H9 (cell line): ENCODE results near the gene ARVCF. TPM values are rescaled to one million over a fixed set of nuclear protein-coding genes. Genes with fewer than 3 reads are reported as not detected.

Experiments
- DNase-seq: peaks from one replicate; pipeline ENCODE4 v3.0.0-alpha.2; 2017
- H2AFZ ChIP-seq: one replicate; pipeline ENCODE4 v1.6.1; 2013; ENCODE audit warnings: mild to moderate bottlenecking, low read length, control low read depth, moderate library complexity
- H2AK5ac ChIP-seq: 2 replicates; pipeline ENCODE4 v1.6.1; 2013; ENCODE audit warnings: low read length, control low read depth, mixed read lengths; ENCODE audit not compliant: insufficient read length
- H2BK120ac ChIP-seq: one replicate; pipeline ENCODE4 v1.6.1; 2013; ENCODE audit warnings: low read depth, mild to moderate bottlenecking, low read length, control low read depth, inconsistent platforms; ENCODE audit not compliant: poor library complexity, severe bottlenecking
- H2BK12ac ChIP-seq: 2 replicates; pipeline ENCODE4 v1.6.1; 2013; ENCODE audit warnings: low read length, control low read depth, mixed read lengths, low read depth; ENCODE audit not compliant: insufficient read length
- H2BK15ac ChIP-seq: 2 replicates; pipeline ENCODE4 v1.6.1; 2013; ENCODE audit warnings: low read depth, low read length, control low read depth
- H2BK20ac ChIP-seq: one replicate; pipeline ENCODE4 v1.6.1; 2013; ENCODE audit warnings: low read depth, mild to moderate bottlenecking, low read length, control low read depth, inconsistent platforms; ENCODE audit not compliant: poor library complexity, severe bottlenecking
- H2BK5ac ChIP-seq: 2 replicates; pipeline ENCODE4 v1.6.1; 2013; ENCODE audit warnings: low read length, control low read depth, mixed read lengths; ENCODE audit not compliant: insufficient read length
- H3K14ac ChIP-seq: 2 replicates; pipeline ENCODE4 v1.6.1; 2013; ENCODE audit warnings: low read length, control low read depth; ENCODE audit not compliant: insufficient read depth
- H3K18ac ChIP-seq: 2 replicates; pipeline ENCODE4 v1.6.1; 2013; ENCODE audit warnings: low read depth, mild to moderate bottlenecking, mixed read lengths, low read length, control low read depth; ENCODE audit not compliant: insufficient read length
- H3K23ac ChIP-seq: 2 replicates; pipeline ENCODE4 v1.6.1; 2013; ENCODE audit warnings: low read length, control low read depth, mixed read lengths, low read depth; ENCODE audit not compliant: insufficient read length
- H3K23me2 ChIP-seq: 2 replicates; pipeline ENCODE4 v1.6.1; 2013; ENCODE audit warnings: low read depth, mild to moderate bottlenecking, mixed read lengths, low read length, control low read depth; ENCODE audit not compliant: insufficient read length, poor library complexity, severe bottlenecking
- H3K27ac ChIP-seq: 2 replicates; pipeline ENCODE4 v1.5.1; 2013; ENCODE audit warnings: low read length, control low read depth, mixed read lengths, low read depth; ENCODE audit not compliant: insufficient read length
- H3K27me3 ChIP-seq: 2 replicates; pipeline ENCODE4 v1.6.1; 2013; ENCODE audit warnings: low read length, control low read depth, inconsistent platforms; ENCODE audit not compliant: insufficient read depth
- H3K4ac ChIP-seq: 2 replicates; pipeline ENCODE4 v1.6.1; 2013; ENCODE audit warnings: low read depth, mild to moderate bottlenecking, control low read depth, inconsistent platforms, low read length, moderate library complexity
- H3K4me1 ChIP-seq: 2 replicates; pipeline ENCODE4 v1.6.1; 2013; ENCODE audit warnings: low read length, control low read depth, inconsistent platforms; ENCODE audit not compliant: insufficient read depth
- H3K4me2 ChIP-seq: 2 replicates; pipeline ENCODE4 v1.6.1; 2013; ENCODE audit warnings: low read length, control low read depth, mixed read lengths; ENCODE audit not compliant: insufficient read length, insufficient read depth
- H3K56ac ChIP-seq: 2 replicates; pipeline ENCODE4 v1.6.1; 2013; ENCODE audit warnings: low read depth, mild to moderate bottlenecking, mixed read lengths, low read length, control low read depth; ENCODE audit not compliant: insufficient read length
- H3K79me1 ChIP-seq: 2 replicates; pipeline ENCODE4 v1.6.1; 2013; ENCODE audit warnings: low read depth, mild to moderate bottlenecking, moderate library complexity, low read length, control low read depth, inconsistent platforms; ENCODE audit not compliant: insufficient read depth, poor library complexity, severe bottlenecking
- H3K79me2 ChIP-seq: 2 replicates; pipeline ENCODE4 v1.6.1; 2013; ENCODE audit warnings: low read length, control low read depth, inconsistent platforms; ENCODE audit not compliant: insufficient read depth
- H3K9ac ChIP-seq: 2 replicates; pipeline ENCODE4 v1.6.1; 2013; ENCODE audit warnings: low read length, control low read depth, mixed read lengths; ENCODE audit not compliant: insufficient read length; ENCODE audit errors: extremely low read depth
- H3K9me3 ChIP-seq: one replicate; pipeline ENCODE4 v1.6.1; 2013; ENCODE audit warnings: low read depth, low read length, inconsistent platforms; ENCODE audit not compliant: control insufficient read depth
- H3T11ph ChIP-seq: one replicate; pipeline ENCODE4 v1.6.1; 2013; ENCODE audit warnings: mild to moderate bottlenecking, low read length, control low read depth, inconsistent platforms
- H4K20me1 ChIP-seq: one replicate; pipeline ENCODE4 v1.6.1; 2013; ENCODE audit not compliant: control insufficient read depth, insufficient read length, insufficient read depth
- H4K5ac ChIP-seq: 2 replicates; pipeline ENCODE4 v1.6.1; 2013; ENCODE audit warnings: low read depth, mild to moderate bottlenecking, mixed read lengths, low read length, control low read depth; ENCODE audit not compliant: insufficient read length
- H4K8ac ChIP-seq: replicated peaks from 2 replicates; pipeline ENCODE4 v1.6.1; 2013; ENCODE audit warnings: low read length, control low read depth, mixed read lengths, low read depth; ENCODE audit not compliant: insufficient read length
- H4K91ac ChIP-seq: 2 replicates; pipeline ENCODE4 v1.6.1; 2013; ENCODE audit warnings: low read depth, mild to moderate bottlenecking, moderate library complexity, mixed read lengths, low read length, control low read depth; ENCODE audit not compliant: insufficient read length
- H3K27ac Mint-ChIP-seq, 3 experiments: 2 replicates in 2 of 3; 3 replicates in 1 of 3; pipeline ENCODE4 v1.8.0; 2020 to 2021; ENCODE audit warnings: mixed read lengths in 3 of 3, mild to moderate bottlenecking in 1 of 3, moderate library complexity in 1 of 3
- H3K27me3 Mint-ChIP-seq: 2 replicates; pipeline ENCODE4 v1.8.0; 2021; ENCODE audit warnings: low read depth, mild to moderate bottlenecking, moderate library complexity, mixed read lengths
- H3K36me3 Mint-ChIP-seq, 3 experiments: 2 replicates in 2 of 3; 3 replicates in 1 of 3; pipeline ENCODE4 v1.8.0; 2020 to 2021; ENCODE audit warnings: low read depth in 3 of 3, mixed read lengths in 3 of 3; ENCODE audit not compliant: insufficient read depth in 1 of 3
- H3K4me1 Mint-ChIP-seq, 2 experiments: 2 replicates each; pipeline ENCODE4 v1.8.0; 2020; ENCODE audit warnings: mixed read lengths in 2 of 2
- H3K4me3 Mint-ChIP-seq, 2 experiments: 2 replicates in 1 of 2; 3 replicates in 1 of 2; pipeline ENCODE4 v1.8.0; 2020 to 2021; ENCODE audit warnings: mild to moderate bottlenecking in 2 of 2, mixed read lengths in 2 of 2, moderate library complexity in 1 of 2
- H3K9me3 Mint-ChIP-seq, 2 experiments: 2 replicates in 1 of 2; 3 replicates in 1 of 2; pipeline ENCODE4 v1.8.0; 2020; ENCODE audit warnings: mild to moderate bottlenecking in 2 of 2, mixed read lengths in 2 of 2, moderate library complexity in 1 of 2
- CTCF ChIP-seq: fragments of 200-600 bp; sonication (generic); conservative IDR thresholded peaks from 3 replicates; pipeline ENCODE4 v1.8.0; 2021; ENCODE audit warnings: antibody characterized with exemption, mild to moderate bottlenecking
- WGBS: extraction: QIAGEN DNeasy Blood & Tissue Kit; methylation state at CpG from one replicate; pipeline ENCODE4 v1.1.7; 2013; ENCODE audit warnings: missing lambda C conversion rate, low lambda C conversion rate, mixed read lengths; ENCODE audit not compliant: insufficient read length; ENCODE audit errors: extremely low coverage; 5-methylcytosine and 5-hydroxymethylcytosine counted together
- total RNA-seq: library from RNA; stranded (reverse); gene quantifications from 2 replicates; pipeline ENCODE4 v1.2.1, GENCODE V29; 2021

The ARVCF gene
- total RNA-seq, 1 experiment from 2014 or later: 40.7 TPM

DNA sequence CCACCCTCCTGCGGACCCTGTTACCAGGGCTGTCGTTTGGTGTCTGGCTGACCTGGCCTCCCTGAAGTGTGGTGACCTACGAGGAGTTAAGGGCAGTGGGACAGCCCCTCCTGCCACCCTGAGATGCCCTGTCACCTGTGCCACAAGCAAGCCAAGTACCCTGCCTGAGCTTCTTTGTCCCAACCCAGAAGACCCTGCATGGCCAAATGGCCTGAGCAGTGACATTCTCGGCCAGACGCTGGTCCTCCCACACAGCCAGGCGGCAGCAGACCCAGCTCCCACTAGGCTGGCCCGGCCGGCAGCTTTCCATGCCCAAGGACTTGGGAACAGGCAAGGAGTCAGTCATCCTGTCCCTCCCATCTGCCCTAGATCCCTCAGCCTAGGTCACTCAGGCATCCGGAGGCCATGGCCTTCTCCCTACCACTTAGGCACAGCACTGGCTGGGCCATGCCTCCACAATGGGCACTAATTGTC is 7.6 kb downstream of the ARVCF start:
- no peaks in the 10 kb centered on the region for H3K4me1 ChIP-seq
- H3K9ac ChIP-seq: no peak overlapping the region
- H2BK20ac ChIP-seq: no peak overlapping the region
- H3K79me2 ChIP-seq: no peaks in the 10 kb centered on the region
- no peak overlapping the region for H3K27ac Mint-ChIP-seq
- H3K36me3 Mint-ChIP-seq: peaks cover 0 to 12% (median 11%) of the 10 kb centered on the region in 3 experiments; a peak in 6 of 7 replicates
- H2AFZ ChIP-seq: no peak overlapping the region
- H3K56ac ChIP-seq: no peak overlapping the region
- H4K91ac ChIP-seq: no peak overlapping the region
- H4K8ac ChIP-seq: no peak overlapping the region
- H3K18ac ChIP-seq: no peak overlapping the region
- H2BK5ac ChIP-seq: no peak overlapping the region
- no peak overlapping the region for H3K27ac ChIP-seq
- H3K27me3 Mint-ChIP-seq: peaks cover under 1% of the 10 kb centered on the region; the same call in 1 of the 2 replicates
- TF ChIP-seq CTCF: no peak
- WGBS: no CpG with 5 or more reads among the region's 9 CpGs
- H2BK120ac ChIP-seq: no peak overlapping the region
- no peaks in the 10 kb centered on the region for H4K20me1 ChIP-seq
- H3K4me3 Mint-ChIP-seq: no peak overlapping the region
- H3K4ac ChIP-seq: no peak overlapping the region
- H2BK12ac ChIP-seq: no peak overlapping the region
- no peak for DNase-seq
- H3K14ac ChIP-seq: no peak overlapping the region
- H3K27me3 ChIP-seq: no peaks in the 10 kb centered on the region
- no peak overlapping the region for H3K4me2 ChIP-seq
- H3K9me3 ChIP-seq: no peaks in the 10 kb centered on the region
- no peak overlapping the region for H2BK15ac ChIP-seq
- no peak overlapping the region for H3K23ac ChIP-seq
- no peak overlapping the region for H2AK5ac ChIP-seq
- peaks cover 10 to 13% of the 10 kb centered on the region in 2 experiments; a peak in 4 of 5 replicates for H3K9me3 Mint-ChIP-seq
- no peaks in the 10 kb centered on the region for H3K23me2 ChIP-seq
- no peak overlapping the region for H4K5ac ChIP-seq
- H3K4me1 Mint-ChIP-seq: peaks cover 5 to 8% of the 10 kb centered on the region in 2 experiments
- no peaks in the 10 kb centered on the region for H3K79me1 ChIP-seq
- H3T11ph ChIP-seq: no peak overlapping the region
